ENCODE measurements around the gene PLD6.
A peak's percentile ranks its signal among the peaks of the same experiment; 100 is the strongest.

PLD6 gene

DNA sequence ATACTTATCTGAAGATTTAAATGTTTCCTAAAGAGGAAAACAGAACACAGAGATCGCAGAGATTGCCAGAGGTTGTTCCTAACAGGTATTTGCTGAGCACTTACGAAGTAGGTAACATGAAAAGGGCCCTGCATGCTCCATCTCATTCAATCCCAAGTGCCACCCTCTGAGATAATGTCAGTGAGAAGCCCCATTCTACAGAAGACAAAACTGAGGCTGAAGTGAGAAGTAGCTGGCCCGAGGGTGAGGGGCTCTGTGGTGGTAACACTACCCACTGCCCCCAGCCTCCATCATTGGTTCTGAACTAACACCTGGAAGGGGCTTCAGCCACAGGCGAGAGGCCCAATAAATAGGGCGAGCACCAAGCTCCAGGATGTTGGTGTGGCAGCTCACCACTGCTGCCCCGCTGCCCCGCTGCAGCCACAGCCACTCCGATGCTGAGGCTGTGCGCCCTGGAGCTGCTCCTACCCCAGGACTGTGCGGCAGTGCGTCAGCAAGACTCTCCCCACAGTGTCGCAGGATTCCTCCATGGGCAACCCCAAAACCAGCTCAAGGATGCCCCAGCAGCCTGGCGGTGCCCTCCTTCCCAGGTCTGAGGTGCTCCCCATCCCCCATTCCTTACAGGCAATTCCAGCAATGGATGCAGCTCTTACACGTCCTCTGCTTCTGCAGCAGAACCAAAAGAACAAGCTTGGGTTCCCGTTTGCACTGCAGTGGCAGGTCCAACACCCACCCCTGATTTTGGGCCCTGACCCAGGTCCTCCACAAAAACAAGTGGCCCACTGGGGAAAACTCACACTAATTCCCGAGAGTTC is 20.5 kb upstream of the PLD6 start:
- DNase-seq: no peak

DNA sequence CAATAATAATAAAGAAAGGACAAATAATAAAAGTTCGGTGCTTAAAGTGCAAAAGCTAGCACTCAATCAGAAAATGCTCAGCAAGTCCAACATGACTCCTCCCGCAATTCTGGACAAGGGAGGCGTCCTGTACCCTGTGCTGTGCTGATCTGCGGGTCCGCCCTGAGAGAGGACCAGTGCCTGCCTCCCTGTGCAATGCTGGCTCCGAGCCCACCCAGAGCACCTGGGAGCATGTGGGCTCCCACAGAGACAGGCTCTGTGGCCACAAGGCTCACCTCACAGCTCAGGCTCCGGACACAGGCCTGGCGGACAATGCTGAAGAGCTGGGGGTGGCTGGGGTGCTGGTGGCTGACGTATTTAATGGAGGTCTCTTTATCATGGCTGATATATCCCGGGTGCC is 19.8 kb upstream of the PLD6 start:
- DNase-seq: no peak

DNA sequence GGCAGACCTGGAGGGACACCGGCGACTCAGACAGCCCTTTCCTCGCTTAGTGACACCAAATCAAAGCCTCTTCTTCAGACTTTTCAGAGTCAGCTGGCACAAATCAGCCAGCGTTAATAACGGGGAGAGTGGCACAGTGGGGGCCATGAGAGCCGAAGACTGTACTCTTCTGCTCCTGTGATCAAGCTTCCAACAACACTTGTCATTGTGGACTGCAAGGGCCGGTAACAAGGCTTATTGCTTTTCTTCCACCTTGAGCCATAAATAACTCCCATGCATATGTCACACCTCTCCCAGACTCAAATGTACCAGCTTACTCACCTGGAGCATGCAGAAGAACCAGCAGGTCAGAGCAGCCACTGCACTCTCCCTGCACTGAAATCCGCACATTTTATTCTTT is 18.0 kb upstream of the PLD6 start:
- no peak for DNase-seq

DNA sequence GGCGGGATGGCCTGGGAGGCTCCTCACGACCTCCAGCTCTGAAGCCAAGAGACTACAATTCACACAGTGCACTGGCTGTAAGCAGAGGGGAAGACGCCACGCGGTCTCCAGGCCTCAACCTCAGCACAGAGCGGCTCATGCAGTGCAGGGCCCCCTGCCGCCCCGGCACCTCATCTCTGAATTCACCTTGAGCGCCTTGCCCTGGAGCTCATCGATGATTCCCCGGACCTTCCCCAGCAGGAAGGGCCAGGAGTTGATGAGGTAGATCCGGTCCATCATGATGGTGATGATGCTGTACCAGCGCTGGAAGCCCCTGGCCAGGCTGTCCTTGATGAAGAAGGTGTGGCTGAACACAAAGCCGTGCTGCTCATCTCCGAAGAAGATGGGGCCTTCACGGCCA is 17.6 kb upstream of the PLD6 start:
- no peak for DNase-seq

DNA sequence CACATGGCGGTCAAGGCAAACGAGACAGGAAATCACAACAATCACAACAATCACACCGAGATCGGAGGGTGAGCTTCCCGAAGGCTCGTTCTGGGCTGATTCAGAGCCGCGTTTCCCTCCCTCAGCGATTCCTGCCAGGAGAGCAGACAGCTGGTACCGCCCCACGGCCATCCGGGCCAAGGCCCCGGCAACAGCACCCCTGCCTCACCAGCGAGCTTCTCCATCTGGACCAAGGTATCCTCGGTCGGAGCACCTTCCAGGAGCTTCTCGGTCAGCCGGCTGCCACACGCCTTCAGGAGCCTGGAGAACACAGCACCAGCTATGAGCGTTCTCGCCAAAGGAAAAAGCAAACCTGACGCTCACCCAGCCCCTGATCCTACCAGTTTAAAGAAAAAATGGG is 15.2 kb upstream of the PLD6 start:
- no peak for DNase-seq

DNA sequence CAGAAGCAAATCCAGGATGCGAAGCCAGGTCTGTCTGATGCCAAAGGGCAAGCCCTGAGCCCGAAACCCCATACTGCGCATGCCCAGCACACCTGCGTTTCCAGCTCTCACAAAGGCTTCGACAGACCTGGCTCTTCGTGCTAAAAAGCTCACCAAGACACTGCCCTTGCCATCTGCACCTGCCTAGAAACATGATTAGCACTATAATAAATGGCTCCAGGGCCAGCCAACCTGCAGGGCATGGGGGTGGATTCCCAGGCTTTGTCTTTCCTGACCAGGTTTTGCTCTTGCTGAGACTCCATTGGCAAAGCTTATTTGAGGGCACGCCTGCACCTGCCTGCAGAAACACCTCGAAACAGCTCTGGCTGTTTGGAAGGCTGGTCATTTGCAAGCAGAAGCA is 14.4 kb upstream of the PLD6 start:
- DNase-seq: no peak

DNA sequence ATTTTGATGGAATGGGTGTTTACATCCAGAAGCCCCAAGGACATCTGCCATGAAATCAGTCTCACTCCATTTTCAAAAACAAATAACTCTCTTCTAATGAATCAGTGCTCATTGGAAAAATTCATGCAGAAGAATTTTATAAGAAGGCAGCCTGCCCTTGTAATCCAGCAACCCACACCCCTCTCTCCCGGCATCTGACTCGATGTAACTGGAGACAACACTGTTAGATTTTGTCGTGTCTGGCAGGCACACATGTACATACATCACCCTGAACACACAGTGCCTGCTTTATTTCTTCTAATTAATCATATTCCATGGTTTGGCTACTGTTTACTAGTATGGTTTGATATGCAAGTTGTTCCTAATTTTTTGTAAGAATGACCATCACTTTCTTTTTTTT is 11.9 kb upstream of the PLD6 start:
- no peak for DNase-seq

DNA sequence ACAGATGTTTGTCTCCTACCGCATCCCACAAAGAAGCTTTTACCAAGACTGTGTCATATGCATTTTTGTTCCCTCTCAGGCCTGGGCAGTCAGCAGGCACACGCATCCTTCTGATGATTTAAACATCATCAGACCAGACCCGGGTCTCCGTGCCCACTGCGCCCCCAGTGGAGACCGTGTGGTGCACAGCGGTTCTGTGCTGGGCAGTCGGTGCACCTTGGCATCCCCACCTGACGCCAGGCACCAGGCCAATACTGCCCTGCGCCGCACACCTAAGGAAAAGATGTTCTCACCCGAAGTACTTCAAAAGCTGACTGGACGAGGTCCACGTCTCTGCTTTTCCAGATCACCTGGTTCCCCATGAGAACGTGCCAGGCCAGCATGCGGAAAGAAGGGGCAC is 10.6 kb upstream of the PLD6 start:
- no peak for DNase-seq

DNA sequence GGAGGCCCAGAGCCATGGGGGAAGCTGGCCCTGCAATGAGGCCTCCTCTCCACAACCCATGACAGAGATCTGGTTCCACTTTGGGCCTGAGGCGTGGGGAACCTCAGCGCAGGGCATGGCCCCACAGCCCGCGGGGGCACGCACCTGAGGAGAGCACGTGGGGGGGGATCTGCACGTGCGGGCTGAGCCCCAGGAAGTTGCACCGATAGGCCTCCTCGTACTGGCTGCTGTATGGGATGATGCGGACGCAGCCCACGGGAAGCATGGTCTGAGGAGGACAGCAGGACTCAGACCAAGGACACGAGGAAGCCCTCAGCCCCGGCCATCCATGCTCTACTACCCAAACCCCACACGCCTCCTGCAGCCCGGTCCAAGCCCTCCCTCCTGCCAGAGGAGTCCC is 10.1 kb upstream of the PLD6 start:
- DNase-seq: no peak

DNA sequence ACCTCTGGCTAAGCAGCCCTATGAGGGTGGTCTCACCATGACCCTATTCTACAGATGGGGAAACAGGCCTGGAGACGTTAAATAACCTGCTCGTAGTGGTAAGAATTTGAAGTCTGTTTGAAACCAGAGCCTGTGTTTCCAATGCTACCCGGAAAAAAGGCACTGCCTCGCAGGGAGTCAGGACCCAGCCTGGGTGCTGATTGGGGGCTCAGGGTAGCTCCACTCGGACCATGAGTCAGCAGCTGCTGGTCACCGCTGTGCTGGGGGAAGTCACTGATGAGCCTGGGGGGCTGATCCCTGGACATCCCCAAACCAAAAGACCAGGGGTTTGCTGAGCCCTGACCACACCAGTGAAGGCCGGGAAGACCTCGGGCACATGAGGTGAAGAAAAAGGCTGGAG is 9.4 kb upstream of the PLD6 start:
- no peak for DNase-seq

DNA sequence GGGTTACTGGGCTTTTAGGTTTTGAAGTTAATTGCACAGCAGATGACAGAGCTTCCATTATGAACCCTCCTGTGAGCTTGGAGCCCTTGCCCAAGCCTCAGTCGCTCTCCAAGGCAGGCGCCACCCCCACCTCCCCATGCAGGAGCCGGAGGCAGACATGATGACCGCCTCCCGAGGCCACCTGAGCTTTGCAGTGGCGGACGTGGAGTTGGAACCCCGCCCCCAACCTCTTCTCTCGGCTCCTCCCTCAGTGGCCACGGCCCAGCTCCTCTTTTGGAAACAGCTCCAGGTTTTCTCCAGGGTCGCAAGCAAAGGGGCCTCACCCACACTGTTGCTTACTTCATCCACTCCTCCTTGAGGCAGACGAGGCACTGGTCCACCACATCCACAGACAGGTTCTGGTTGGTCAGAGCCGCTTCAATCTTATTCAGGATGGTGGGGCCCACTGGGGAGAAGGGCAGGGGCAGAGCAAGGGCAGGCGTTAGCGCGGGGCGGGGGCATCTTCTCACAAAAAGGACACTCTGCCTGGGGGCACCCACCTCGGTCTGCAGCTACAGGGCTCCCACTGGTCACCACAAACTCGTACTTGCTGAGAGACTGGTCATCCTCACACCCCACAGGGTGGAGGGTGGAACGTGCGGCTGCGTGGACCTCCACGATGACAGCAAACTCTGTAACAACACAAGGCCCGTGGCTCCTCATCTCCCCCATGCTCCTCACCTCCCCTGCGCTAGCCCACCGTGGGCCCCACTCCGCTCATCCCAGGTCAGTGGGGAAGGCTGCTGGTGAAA is 8.7 kb upstream of the PLD6 start:
- no peak for DNase-seq

DNA sequence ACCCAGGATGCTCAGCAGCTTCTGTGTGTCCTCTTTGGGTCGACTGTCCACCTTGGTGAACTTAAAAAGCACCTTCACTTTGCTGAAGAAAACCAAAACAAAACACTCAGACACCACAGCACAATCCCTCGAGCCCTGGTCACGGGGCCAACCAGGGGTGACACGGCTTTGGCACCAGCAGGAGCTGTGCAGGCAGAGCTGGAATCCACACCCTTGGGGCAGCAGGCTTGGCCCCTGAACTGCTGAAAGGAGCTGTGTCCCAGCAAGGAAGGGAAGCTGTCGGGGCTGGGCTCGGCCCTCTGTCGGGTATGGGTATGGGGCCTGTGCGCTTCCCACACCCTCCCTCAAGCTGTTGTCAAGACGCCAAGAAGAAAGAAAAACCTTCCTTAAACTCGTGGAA is 7.6 kb upstream of the PLD6 start:
- peak; percentile 53 for DNase-seq

DNA sequence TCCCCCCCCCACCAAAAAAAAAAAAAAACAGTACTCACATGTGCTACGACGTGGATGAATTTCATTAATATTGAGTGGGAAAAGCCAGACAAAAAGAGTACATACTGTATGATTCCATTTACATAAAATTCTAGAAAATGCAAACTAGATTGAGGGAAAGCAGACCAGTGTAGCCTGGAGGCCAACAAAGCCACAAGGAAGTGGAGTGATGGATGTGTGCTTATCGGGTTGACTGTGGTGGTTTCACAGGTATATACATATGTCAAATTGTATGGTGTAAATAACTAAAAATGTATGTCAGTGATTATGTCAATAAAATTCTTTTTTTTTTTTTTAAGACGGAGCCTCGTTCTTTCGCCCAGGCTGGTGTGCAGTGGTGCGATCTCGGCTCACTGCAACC is 1.9 kb upstream of the PLD6 start:
- DNase-seq: no peak

DNA sequence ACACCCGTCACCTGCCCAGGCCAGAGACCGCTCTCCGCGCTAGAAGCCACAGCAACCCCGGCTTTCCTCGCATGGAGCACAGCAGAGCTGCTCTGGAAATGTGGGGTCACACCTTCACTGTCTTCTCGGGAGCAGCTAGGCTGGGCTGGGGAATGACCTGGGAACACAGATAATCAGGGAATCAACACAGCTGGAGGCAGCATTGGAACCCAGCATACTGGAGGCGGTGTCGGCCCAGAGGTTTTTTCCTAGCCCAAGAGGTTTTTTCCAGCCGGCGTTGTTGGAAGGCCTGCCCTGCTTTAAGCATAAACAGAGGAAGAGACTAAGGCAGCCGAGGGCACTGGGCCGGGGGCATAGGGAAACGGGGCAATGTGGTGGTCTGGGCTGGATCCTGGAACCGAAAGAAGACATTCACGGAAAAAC is 791 bp upstream of the PLD6 start:
- DNase-seq: no peak

DNA sequence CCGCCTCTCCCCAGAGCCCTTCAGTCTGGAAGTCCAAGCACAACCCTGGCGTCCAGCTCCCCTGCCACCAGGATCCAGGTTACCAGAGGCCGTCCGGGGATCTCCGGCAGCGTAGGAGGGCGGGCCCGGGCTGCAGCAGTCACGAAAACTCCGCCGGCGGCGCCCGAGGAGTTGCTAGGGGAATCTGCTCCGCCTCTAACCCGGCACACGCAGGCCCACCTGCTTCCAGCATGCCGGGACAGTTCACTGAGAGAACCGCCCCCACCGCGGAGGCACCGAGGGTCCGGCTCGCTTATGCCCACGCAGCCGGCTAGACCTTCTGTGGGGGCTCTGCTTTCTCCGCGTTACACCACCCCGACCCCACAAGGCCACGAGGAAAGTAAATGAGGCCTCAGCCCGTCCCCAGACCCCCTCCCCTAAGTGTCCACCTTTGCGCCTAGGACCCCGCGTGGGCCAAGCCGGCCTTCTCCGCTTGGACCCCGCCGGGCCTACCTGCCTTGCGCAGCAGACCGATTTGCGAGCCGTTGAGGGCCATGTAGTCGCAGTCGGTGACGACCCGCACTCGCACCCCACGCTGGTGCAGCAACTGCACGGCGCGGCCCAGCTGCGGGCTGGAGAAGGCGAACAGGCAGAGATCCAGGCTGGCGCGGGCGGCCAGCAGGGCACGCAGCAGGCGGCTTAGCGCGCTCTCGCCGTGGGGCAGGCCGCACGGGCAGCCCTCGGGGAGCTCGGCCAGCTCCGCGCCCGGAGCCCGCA is 587 bp downstream of the PLD6 start:
- no peak for DNase-seq

DNA sequence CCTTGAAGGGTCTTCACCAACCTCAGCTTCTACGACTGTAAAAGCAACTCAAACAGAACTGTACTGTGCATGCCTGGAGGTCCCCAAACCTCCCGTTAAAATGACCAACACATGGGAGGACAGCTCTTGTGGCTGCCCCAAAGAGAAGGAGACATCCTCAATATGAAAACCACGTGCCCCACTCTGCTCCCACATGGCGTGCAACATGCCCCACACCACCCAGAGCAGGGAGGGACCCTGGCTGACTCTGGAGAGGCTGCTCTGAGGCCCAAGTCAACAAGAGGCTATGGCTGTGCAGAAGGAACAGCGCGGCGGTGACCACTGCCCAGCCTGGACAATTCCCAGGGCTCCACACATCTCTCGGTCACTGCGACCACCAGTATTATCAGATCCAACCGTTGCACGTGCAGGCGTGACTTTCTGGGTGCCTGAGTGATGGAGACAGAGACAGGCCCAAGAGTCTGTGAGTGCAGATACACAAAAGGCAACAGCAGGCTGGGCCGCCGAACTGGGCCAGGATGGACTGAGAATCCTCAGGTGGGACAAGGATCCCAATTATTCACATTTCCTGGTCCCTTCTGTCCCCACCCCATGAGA is 1.4 kb downstream of the PLD6 start:
- DNase-seq: no peak

DNA sequence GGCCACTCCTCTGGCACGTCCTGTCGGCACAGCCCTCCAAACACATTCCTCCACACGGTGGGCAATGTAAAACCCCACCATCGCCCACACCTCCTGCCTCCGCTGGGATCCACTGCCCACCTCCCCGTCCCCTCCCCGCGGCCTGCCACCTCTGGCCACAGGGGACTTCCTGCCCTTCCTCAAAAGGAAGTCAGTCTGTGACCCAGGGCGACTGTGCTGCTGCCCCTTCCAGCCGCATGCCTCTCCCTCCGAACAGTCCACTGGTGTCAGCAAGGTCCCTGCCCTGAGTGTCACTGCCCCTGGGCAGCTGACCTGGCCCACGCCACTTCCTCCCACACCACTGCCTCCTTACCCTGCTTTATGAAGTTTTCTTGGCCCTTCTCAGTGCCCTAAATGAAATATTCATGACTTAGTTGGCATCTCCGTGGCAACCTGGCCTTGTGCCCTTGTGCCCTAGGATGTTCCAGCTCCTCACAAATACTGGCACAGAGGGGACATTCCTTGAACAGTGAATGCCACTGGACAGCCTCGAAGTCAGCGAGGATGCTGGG is 2.0 kb downstream of the PLD6 start:
- DNase-seq: no peak

DNA sequence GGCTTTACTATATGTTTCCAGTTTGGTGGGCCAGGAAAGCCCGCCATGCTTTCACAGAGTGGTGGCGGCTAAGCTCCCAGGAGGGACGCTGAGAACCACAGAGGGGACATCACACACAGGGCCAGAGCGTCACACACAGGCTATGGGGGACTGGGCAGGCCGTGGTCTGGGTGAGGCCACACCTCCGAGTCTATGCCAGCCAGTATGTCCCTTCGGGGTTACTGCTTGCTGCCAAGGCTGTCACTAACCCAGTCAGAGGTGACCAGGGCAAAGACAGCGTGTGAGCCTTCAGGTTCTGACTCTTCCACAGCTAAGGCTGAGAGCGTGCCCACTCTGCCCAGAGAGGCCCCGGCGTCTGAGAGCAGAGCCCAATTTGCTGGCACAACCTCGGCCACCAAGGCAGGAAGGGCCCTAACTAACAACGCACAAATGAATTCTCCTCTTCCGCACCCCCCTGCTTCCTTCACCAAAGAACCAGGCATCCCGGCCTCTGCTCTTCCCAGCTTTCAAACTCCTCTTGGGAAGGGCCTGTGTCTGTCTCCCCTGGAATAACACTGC is 2.9 kb downstream of the PLD6 start:
- DNase-seq: no peak

DNA sequence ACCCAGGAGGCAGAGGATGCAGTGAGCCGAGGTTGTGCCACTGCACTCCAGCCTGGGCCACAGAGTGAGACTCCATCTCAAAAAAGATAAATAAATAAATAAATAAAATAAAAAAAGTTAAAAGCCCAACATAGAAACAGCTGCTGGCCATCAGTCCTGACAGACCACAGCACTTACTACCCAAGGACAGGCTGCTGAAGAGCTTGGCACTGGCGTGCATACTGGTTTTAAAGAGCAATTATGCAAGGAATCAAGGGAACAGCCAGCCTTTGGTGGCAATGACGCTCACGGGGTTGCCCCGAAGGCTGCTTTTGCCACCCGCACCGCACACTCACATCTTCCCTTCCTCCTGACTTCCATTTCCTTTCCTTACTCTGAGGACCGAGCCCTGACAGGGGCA is 4.2 kb downstream of the PLD6 start:
- DNase-seq: no peak

DNA sequence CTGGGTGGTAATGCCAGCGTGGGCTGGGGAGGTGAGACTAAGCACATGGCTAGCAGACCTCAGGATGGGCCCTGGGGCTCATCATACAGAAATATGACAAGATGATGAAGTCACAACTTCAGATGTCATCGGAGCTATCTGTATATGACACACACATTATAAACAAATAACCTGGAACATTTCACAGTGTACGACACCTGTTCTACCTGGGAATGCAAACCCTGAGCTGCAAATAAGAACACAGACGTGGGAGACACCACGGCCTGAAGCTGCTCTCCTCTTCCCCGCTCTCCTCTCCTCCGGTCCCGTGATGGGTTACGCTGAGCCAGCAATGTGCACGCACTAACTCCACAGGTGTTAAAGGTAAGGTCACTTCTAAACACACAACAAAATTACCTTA is 4.9 kb downstream of the PLD6 start:
- no peak for DNase-seq

DNA sequence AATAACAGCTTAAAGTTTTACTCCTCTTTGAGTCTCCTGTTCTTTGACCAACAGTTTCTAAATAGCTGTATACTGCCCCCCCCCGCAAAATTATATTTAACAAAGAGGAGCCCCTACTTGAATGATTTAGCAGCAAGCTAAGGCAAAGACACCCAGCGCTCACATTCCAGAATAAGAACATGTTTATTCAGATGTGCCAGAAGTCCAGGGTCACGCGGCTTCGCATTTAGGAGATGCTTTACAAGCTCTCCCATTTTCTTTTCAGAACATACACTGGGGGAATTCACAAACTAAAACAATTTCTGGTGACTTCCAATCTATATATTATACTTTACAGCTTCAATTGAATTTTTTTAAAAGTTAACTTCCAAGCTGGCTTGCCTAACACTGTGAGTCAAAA is 5.3 kb downstream of the PLD6 start:
- DNase-seq: no peak

DNA sequence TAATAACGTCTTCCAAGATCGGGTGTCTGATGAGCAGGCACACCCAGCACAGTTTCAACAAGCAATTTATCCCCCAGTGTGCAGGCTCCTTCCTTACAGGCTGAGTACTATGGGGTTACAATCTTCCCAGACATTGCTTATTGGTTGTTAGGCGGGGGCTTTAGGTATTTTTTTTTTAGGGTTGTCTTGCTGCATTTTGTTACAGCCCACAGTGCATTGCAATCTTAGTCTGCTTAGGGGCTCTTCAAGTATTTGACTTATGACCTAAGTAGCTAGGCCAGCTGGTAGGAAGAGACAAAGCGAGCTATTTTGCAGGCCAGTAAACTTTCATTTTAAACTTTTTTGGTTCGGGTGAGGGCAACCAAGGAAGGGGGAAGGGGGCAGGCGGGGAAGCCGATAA is 5.8 kb downstream of the PLD6 start:
- DNase-seq: peak; percentile 45

DNA sequence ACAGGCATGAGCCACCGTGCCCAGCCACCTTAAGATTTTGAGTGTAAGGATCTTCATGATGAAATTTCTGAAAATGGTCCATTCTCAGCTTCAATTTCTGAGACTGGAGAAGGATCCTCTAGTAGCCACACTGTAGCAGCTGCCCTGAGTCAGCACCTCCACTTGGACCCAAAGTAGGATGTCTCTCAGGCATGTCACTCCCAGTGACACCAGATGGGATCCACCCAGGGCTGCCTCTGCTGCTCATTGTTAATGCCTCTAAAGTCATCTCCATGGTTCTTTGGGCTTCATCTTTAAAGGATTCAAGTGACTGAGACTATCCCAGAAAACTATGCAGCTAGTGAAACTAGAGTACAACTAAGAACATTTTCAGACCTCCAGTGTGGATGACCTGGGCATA is 7.9 kb downstream of the PLD6 start:
- DNase-seq: no peak
